IPS DF 6.9 (cell line): ENCODE results near the gene RIN3.

ENCODE experiments used
- DNase-seq: peaks from one replicate; pipeline ENCODE4 v3.0.0-alpha.2; 2013; ENCODE audit warnings: low read depth, low spot score
- H3K27ac ChIP-seq: one replicate; pipeline ENCODE4 v1.5.1; 2013; ENCODE audit warnings: low read length, control low read depth
- H3K27me3 ChIP-seq: 2 replicates; pipeline ENCODE4 v1.6.1; 2013; ENCODE audit warnings: mild to moderate bottlenecking, low read length; ENCODE audit not compliant: control insufficient read depth, insufficient read depth
- H3K36me3 ChIP-seq: 2 replicates; pipeline ENCODE4 v1.6.1; 2013; ENCODE audit warnings: low read length; ENCODE audit not compliant: control insufficient read depth, insufficient read depth
- H3K4me1 ChIP-seq: 2 replicates; pipeline ENCODE4 v1.6.1; 2013; ENCODE audit warnings: low read length; ENCODE audit not compliant: control insufficient read depth, insufficient read depth
- H3K4me3 ChIP-seq: 2 replicates; pipeline ENCODE4 v1.5.1; 2013; ENCODE audit warnings: mild to moderate bottlenecking, low read length
- H3K9me3 ChIP-seq: 2 replicates; pipeline ENCODE4 v1.6.1; 2013; ENCODE audit warnings: low read length, inconsistent platforms; ENCODE audit not compliant: control insufficient read depth, insufficient read depth
- WGBS: extraction: QIAGEN DNeasy Blood & Tissue Kit; methylation state at CpG from one replicate; pipeline ENCODE4 v1.1.7; 2013; ENCODE audit warnings: mixed read lengths, missing lambda C conversion rate; ENCODE audit not compliant: insufficient read length, insufficient coverage; 5-methylcytosine and 5-hydroxymethylcytosine counted together

The RIN3 gene

DNA sequence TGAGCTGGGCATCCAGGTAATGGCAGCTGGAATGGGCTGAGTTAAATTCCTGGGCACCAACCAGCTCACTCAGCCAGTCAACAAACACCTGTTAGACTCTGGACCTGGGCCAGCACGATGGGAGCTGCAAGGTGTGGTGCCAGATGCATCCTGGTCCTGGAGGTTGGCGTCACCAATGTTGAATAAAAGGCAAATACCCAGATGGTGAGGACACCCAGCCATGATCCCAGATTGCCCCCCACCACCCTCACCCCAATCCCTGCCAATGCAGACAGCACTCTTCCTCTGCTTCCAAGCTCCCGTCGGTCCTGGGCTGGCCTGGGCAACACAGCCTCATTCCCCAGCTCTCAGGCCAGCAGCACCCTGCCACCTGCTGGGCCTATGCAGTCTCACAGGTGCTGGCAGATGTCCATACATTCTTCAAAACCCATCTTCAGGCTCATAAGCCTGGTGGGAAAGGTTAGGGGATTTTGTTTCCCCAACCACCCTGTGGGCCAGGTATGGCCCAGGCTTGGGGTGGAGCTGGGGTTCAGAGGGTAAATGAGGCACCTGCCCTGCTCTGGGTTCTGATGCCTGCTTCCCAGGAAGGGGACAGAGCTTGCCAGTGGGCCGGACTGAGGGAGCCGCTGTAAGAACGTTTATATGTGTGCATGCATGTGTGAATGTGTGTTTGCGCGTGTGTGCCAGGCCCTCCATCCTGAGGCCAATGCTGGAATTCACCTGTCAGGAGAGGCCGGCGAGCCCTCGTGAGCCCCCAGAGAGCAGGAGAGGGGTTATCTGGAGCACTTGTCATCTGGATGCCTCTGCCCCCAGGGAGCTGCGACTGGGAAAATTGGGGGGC lies 176.8 kb downstream of the RIN3 start:
- no peak overlapping the region for H3K27ac ChIP-seq
- WGBS: no CpG with 5 or more reads among the region's 13 CpGs
- no peaks in the 10 kb centered on the region; the same call in 1 of the 2 replicates for H3K36me3 ChIP-seq
- peaks cover 5% of the 10 kb centered on the region for H3K4me1 ChIP-seq
- peaks cover 8% of the 10 kb centered on the region; the same call in 1 of the 2 replicates for H3K27me3 ChIP-seq
- H3K9me3 ChIP-seq: no peaks in the 10 kb centered on the region
- no peak overlapping the region for H3K4me3 ChIP-seq
- DNase-seq: no peak

DNA sequence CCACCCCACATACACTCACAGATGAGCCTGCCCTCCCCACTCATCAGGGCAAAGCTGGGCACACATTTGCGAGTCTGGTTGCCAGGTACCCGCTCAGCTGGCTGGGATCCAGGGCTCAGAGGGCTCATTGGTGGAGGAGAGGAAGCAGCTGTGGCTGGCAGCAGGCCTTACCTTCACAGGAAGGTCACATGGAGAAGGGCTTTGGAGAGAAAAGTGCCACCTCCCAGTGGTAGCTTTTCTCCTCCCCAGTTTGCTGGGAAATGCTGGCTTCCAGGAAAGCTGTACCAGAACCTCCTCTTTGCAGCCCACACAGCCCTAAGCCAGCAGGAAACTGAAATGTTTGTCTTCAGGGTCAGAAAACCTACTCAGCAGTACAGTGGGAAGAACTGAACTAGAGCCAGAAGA lies 179.2 kb downstream of the RIN3 start:
- DNase-seq: no peak
- Histone ChIP-seq H3K36me3 (no peaks in the 10 kb centered on the region; the same call in 1 of the 2 replicates), H3K9me3 (no peaks in the 10 kb centered on the region), H3K27ac (no peak overlapping the region), H3K27me3 (peaks cover 2% of the 10 kb centered on the region; the same call in 1 of the 2 replicates), H3K4me3 (no peak overlapping the region), H3K4me1 (no peaks in the 10 kb centered on the region; the same call in 1 of the 2 replicates)
- no CpG with 5 or more reads among the region's 2 CpGs for WGBS

GRCh38 chr14:92693998-92694795 lies 180.6 kb downstream of the RIN3 start:
- H3K27ac ChIP-seq: no peak overlapping the region
- no CpG with 5 or more reads among the region's 18 CpGs for WGBS
- H3K27me3 ChIP-seq: no peaks in the 10 kb centered on the region
- no peaks in the 10 kb centered on the region for H3K4me1 ChIP-seq
- no peak overlapping the region for H3K4me3 ChIP-seq
- H3K36me3 ChIP-seq: no peaks in the 10 kb centered on the region
- no peak for DNase-seq
- no peaks in the 10 kb centered on the region for H3K9me3 ChIP-seq

DNA sequence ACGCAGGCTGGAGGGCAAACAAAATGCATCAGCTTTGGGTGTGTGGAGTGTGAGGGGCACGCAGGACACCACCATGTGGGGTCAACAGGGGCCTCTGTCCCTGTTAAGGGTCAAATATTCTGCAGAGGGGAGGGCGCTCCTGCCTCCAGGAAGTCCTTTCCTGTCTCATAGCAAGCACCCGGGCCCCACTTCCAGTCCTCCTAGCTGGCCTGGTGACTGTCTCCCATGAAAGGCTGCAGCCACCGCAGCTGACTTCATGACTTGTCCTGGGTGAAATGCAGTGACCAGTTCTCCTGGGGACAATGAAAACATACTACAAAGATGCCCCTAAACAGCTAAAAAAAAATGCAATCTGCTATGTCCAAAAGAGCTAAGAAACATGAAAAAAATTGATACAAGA lies 181.2 kb downstream of the RIN3 start:
- Histone ChIP-seq H3K4me1 (no peaks in the 10 kb centered on the region), H3K9me3 (no peaks in the 10 kb centered on the region), H3K27me3 (no peaks in the 10 kb centered on the region), H3K27ac (no peak overlapping the region), H3K36me3 (no peaks in the 10 kb centered on the region), H3K4me3 (no peak overlapping the region)
- no CpG with 5 or more reads among the region's 5 CpGs for WGBS
- no peak for DNase-seq

DNA sequence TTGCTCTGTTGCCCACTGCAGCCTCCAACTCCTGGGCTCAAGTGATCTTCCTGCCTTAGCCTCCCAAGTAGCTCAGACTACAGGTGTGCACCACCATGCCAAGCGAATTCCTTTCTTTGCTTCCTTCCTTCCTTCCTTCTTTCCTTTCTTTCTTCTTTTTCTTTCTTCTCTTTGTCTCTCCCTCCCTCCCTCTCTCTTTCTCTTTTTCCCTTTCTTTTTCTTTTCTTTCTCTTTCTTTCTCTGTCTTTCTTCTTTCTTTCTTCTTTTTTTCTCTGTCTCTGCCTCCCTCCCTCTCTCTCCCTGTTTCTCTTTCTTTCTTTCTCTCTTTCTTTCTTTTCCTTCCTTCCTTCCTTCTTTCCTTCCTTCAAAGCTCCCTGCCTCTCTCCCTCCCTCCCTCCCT lies 182.0 kb downstream of the RIN3 start:
- H3K4me3 ChIP-seq: no peak overlapping the region
- H3K9me3 ChIP-seq: no peaks in the 10 kb centered on the region
- no peaks in the 10 kb centered on the region for H3K4me1 ChIP-seq
- no peaks in the 10 kb centered on the region for H3K27me3 ChIP-seq
- DNase-seq: no peak
- H3K27ac ChIP-seq: no peak overlapping the region
- H3K36me3 ChIP-seq: no peaks in the 10 kb centered on the region
- WGBS: no CpG with 5 or more reads among the region's 1 CpG

DNA sequence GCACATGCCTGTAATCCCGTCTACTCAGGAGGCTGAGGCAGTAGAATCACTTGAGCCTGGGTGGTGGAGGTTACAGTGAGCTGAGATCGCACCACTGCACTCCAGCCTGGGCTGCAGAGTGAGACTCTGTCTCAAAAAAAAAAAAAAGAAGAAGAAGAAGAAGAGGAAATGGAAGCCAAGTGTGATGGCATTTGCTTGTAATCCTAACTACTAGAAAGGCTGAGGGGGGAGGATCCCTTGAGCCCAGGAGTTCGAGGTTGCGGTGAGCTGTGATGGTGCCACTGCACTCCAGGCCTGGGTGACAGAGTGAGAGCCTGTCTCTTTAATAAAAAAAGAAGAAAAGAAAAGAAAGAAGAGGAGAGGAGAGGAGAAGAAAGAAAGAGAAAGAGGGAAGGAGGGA lies 182.8 kb downstream of the RIN3 start:
- H3K27me3 ChIP-seq: no peaks in the 10 kb centered on the region
- DNase-seq: no peak
- H3K4me1 ChIP-seq: no peaks in the 10 kb centered on the region
- H3K9me3 ChIP-seq: no peaks in the 10 kb centered on the region
- H3K27ac ChIP-seq: no peak overlapping the region
- WGBS: no CpG with 5 or more reads among the region's 4 CpGs
- H3K4me3 ChIP-seq: no peak overlapping the region
- no peaks in the 10 kb centered on the region for H3K36me3 ChIP-seq

- Histone ChIP-seq H3K4me1 (no peaks in the 10 kb centered on the region), H3K36me3 (no peaks in the 10 kb centered on the region), H3K4me3 (no peak overlapping the region), H3K27me3 (no peaks in the 10 kb centered on the region), H3K9me3 (no peaks in the 10 kb centered on the region), H3K27ac (no peak overlapping the region)
- no peak for DNase-seq
Measured at GRCh38 chr14:92698393-92698792, 184.8 kb downstream of the RIN3 start.

DNA sequence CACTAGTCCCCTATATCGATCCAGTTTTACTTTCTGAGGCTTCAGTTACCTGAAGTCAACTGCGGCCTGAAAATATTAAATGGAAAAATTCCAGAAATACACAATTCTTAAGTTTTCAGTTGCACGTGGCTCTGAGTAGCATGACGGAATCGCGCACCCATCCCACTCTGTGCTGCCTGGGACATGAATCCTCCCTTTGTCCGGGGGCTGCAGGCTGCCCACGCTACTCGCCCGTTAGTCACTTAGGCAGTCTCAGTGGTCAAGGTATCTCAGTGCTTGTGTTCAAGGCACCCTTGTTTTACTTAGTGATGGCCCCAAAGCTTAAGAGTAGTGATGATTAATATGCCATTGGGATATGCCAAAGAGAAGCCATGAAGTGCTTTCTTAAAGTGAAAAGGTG lies 188.2 kb downstream of the RIN3 start:
- no CpG with 5 or more reads among the region's 10 CpGs for WGBS
- H3K36me3 ChIP-seq: no peaks in the 10 kb centered on the region
- no peaks in the 10 kb centered on the region for H3K27me3 ChIP-seq
- no peak for DNase-seq
- H3K4me1 ChIP-seq: no peaks in the 10 kb centered on the region
- H3K4me3 ChIP-seq: no peak overlapping the region
- H3K27ac ChIP-seq: no peak overlapping the region
- no peaks in the 10 kb centered on the region for H3K9me3 ChIP-seq

GRCh38 chr14:92702441-92702918 lies 188.9 kb downstream of the RIN3 start:
- Histone ChIP-seq H3K4me1 (no peaks in the 10 kb centered on the region), H3K4me3 (no peak overlapping the region), H3K27ac (no peak overlapping the region), H3K27me3 (no peaks in the 10 kb centered on the region), H3K9me3 (no peaks in the 10 kb centered on the region), H3K36me3 (0 out of 2 replicates have a peak, but pooled peaks cover 2% of the 10 kb centered on the region)
- WGBS: no CpG with 5 or more reads among the region's 9 CpGs
- no peak for DNase-seq

DNA sequence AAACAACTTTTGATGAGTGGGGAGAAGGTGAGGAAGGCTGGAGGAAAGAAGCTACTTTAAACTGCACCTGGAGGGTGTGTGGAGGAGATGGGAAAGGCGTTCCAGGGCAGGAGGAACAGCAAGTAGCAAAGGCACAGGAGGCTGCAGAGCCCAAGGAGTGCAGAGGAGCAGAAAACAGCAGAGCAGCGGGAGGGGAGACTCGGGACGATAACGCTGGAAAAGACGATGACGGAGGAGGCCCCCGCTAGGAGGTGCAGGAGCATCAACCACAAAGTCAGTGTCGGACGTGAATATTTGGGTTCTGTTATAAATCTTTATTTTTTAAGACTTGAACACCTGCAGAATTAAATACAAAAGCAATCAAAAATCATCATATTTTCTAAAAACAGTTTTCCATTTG lies 189.9 kb downstream of the RIN3 start:
- Histone ChIP-seq H3K27me3 (no peaks in the 10 kb centered on the region), H3K27ac (no peak overlapping the region), H3K4me1 (no peaks in the 10 kb centered on the region), H3K36me3 (0 out of 2 replicates have a peak, but pooled peaks cover 2% of the 10 kb centered on the region), H3K4me3 (no peak overlapping the region), H3K9me3 (no peaks in the 10 kb centered on the region)
- WGBS: no CpG with 5 or more reads among the region's 10 CpGs
- DNase-seq: no peak
